ENCODE measurements around the gene C1orf21.

Gene C1orf21

DNA sequence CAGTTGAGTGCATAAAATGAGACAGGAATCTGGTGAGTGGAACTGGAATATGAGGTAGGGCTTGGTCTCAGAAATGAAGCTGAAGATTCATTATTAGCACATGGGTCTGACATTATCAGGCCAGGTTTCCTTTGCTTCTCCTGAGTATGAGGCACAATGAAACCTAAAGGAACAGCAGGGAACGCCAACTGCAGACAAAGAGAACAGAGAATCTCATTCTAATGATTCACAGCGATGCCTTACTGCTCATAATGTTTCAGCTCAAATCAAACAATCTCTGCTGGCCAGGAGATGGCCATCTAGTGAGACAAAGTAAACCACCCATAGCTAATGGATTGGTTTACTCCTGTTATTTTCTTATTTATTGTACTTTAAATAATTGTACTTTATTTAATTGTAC lies 133.5 kb downstream of the C1orf21 start:
- no peak for DNase-seq

- DNase-seq, result no peak
These were observed 137.4 kb downstream of the C1orf21 start for GRCh38 chr1:184524248-184524647.

DNA sequence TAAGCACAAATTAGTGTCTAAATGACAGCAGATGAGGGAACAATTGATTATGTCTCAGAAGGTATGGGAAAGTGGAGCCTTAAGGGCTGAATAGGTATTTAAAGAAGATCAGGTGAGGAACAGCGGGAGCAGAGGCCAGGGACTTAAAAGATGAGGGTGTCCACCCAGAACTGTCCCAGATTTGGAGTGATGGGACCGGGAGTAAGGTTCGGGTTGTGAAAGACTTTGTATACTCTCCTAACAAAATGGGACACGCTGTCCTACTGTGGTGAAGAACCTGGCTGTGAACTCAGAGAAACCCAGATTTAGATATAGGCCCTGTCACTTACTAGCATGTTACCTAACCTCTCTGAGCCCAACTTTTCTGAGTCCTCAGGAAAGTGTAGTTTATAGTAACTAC lies 140.6 kb downstream of the C1orf21 start:
- no peak for DNase-seq

GRCh38 chr1:184530226-184530625 lies 143.4 kb downstream of the C1orf21 start:
- DNase-seq, result no peak

GRCh38 chr1:184531296-184531695 lies 144.5 kb downstream of the C1orf21 start:
- no peak for DNase-seq

DNA sequence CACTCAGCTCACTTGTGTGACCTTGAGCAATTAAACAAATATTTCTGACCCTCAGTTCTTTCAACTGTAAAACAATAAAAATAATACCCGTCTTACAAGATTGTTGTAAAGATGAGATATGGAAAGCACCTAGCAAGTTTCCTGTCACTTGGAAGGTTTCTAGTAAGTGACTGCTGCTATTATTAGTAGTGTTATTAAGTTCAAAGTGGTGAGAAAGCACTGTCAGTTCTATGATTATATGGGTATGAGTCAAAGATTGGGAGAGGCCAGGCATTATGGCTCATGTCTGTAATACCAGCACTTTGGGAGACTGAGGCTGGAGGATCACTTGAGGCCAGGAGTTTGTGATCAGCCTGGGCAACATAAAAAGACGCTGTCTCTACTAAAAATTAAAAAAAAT lies 145.4 kb downstream of the C1orf21 start:
- no peak for DNase-seq

GRCh38 chr1:184533049-184533448 lies 146.2 kb downstream of the C1orf21 start:
- no peak for DNase-seq

GRCh38 chr1:184533915-184534314 lies 147.1 kb downstream of the C1orf21 start:
- no peak for DNase-seq

GRCh38 chr1:184534690-184535089 lies 147.9 kb downstream of the C1orf21 start:
- DNase-seq, result no peak

- no peak for DNase-seq
These were observed 148.6 kb downstream of the C1orf21 start for GRCh38 chr1:184535191-184535970.

DNA sequence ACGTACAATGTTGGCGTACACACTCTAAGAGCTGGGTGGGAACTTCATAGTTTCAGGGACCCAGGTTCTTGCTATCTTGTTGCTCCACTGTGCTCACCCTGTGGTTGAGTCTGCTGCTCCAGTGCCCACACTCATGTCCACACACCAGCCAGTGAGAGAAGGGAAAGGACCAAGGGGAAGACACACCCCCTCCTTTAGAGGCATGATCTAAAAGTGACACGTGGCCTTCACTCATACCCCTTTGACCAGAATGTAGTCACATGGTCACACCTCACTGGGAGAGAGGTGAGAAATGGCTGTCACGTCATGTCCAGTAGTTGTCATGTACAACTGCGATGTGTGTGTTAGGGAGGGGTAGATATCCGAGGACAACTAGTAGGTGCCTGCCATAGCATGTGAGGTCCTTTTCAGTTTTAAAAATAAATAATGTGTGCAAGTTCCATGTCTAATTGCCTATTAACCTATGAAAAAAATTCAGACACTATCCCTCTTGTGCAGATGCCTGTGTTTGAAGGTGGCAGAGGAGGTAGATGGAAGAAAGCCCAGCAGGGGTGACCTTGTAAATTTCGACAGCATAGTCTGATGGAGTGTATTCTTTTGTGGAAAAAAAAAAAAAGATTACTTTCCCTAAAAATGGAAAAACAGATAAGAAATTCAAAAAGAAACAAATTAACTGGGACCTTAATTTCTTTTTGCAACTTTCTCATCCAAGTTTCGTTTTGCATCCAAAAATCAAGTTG lies 149.6 kb downstream of the C1orf21 start:
- DNase-seq, result no peak

- no peak for DNase-seq
These were observed 152.8 kb downstream of the C1orf21 start for GRCh38 chr1:184539580-184539979.

GRCh38 chr1:184541537-184542152 lies 154.8 kb downstream of the C1orf21 start:
- no peak for DNase-seq

GRCh38 chr1:184542291-184542690 lies 155.5 kb downstream of the C1orf21 start:
- DNase-seq, result no peak

DNA sequence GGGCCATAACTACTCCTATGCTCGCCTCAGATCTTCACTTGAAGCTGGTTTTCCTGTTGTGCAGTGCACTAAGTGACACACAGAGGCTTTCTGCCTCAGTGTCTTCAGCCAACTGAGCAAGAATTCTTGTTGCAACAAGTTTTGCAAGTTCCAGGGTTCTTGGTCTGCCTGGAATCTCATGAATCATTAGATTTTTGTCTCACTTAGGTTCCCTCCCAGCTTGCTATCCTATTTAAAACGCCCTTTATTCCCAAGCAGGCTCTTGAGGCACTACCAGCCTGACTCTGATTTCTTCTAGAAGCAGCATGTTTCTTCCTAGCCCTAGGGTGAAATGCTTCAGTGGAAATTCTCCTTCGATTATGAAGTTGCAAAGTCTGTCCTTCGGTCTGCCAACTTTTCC lies 158.8 kb downstream of the C1orf21 start:
- no peak for DNase-seq

DNA sequence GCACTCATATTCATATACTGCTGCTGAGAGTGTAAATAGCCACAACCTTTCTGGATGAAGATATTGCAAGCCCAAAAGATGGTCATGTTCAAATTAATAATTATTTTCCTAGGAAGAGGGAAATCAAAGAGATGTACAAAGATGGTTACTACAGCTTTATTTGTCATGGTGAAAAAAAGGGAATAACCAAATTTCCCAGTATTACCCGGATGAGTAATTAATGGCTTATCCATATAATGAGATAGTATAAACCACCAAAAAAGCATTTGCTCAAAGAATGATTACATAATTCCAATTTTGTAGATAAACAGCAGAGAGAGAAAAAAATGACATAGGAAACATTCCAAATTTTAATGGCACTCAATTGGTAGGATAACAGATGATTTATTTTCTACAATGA lies 165.6 kb downstream of the C1orf21 start:
- no peak for DNase-seq

- no peak for DNase-seq
These were observed 167.0 kb downstream of the C1orf21 start for GRCh38 chr1:184553845-184554244.

GRCh38 chr1:184555665-184556641 lies 169.1 kb downstream of the C1orf21 start:
- DNase-seq, result no peak

GRCh38 chr1:184556665-184557064 lies 169.8 kb downstream of the C1orf21 start:
- DNase-seq, result no peak

GRCh38 chr1:184557423-184558347 lies 170.9 kb downstream of the C1orf21 start:
- DNase-seq, result no peak

DNA sequence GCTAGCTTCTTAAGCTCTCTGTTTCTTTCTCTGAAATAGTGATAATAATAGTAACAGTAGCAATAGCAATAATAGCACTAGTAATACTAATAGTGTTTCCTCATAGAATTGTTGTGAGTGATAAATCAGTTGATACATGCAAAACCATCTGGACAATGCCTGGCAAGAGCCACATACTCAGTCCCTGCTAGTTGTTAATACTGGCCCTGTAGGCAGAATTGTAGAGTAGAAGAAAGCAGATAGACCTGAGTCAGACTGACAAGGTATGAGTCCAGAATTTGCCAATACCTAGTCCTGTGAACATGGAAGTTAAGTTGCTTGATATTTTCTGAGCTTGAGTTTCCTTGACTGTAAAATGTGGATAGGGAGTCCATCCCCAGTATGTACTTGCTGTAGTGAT lies 171.9 kb downstream of the C1orf21 start:
- no peak for DNase-seq

All from NCI-H2029 (cell line).